HK-2 (cell line): ENCODE measurements around the gene HFE.
A peak's percentile ranks its signal among the peaks of the same experiment; 100 is the strongest.
"Not testable (repeated sequence)": the region's sequence is repeated elsewhere in the genome, so short reads cannot be mapped to it uniquely, and the experiment has no call there.

Source experiments
- DNase-seq: peaks from one replicate; pipeline ENCODE4 v3.0.0-alpha.2; 2018; ENCODE audit not compliant: unreplicated experiment

The HFE gene, protein sequence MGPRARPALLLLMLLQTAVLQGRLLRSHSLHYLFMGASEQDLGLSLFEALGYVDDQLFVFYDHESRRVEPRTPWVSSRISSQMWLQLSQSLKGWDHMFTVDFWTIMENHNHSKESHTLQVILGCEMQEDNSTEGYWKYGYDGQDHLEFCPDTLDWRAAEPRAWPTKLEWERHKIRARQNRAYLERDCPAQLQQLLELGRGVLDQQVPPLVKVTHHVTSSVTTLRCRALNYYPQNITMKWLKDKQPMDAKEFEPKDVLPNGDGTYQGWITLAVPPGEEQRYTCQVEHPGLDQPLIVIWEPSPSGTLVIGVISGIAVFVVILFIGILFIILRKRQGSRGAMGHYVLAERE

DNA sequence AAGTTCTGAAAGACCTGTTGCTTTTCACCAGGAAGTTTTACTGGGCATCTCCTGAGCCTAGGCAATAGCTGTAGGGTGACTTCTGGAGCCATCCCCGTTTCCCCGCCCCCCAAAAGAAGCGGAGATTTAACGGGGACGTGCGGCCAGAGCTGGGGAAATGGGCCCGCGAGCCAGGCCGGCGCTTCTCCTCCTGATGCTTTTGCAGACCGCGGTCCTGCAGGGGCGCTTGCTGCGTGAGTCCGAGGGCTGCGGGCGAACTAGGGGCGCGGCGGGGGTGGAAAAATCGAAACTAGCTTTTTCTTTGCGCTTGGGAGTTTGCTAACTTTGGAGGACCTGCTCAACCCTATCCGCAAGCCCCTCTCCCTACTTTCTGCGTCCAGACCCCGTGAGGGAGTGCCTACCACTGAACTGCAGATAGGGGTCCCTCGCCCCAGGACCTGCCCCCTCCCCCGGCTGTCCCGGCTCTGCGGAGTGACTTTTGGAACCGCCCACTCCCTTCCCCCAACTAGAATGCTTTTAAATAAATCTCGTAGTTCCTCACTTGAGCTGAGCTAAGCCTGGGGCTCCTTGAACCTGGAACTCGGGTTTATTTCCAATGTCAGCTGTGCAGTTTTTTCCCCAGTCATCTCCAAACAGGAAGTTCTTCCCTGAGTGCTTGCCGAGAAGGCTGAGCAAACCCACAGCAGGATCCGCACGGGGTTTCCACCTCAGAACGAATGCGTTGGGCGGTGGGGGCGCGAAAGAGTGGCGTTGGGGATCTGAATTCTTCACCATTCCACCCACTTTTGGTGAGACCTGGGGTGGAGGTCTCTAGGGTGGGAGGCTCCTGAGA is at the start of gene HFE:
Gene HFE (plus strand): TSS at position 146 of the 832 bp plus-strand sequence. CDS start 12 bp downstream, at position 158.
- peak; percentile 53 for DNase-seq

DNA sequence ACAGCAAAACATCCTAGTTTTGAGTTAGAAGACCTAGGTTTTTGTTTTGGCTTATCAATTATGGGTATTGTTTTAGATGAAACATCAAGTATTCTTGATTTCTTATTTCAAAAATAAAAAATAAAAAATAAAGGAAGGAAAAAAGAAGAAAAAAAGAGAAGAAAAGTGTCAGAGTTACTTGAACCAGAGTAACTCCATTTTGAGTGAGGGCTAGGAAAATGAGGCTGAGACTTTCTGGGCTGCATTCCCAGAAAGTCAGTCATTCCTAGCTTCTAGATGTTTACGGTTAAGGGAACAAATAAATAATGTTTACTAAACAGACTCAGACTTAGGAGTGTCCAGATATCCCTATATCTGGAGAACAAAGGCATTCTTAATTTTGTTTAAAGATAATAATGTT is 45.3 kb upstream of the HFE start:
- DNase-seq = no peak

DNA sequence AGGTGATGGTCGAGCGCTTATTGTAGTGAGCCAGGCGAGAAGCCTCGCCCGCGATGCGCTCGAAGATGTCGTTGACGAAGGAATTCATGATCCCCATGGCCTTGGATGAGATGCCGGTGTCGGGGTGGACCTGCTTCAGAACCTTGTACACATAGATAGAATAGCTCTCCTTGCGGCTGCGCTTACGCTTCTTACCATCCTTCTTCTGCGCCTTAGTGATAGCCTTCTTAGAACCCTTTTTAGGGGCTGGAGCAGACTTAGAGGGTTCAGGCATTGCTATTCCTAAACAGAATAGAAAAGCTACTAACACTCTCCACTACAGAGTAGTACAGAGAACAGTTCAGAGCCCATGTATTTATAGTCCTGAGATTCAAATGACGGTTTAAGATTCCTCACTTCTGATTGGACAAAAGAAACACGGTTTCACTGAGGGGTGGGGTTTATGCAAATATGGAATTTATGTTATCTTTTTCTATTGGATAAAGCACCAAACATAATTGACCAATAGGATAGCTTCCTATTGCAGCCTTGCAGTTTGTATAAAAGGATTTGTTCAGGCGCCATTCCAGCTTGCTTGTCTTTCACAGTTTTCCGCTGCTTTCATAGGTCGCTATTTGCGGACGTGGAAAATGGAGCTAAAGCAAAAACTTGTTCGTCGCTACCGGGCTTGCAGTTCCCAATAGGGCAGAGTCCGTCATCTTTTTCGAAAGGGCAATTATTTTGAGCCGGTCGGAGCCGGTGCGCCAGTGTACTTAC is 43.7 kb upstream of the HFE start:
- peak; percentile 74 for DNase-seq

DNA sequence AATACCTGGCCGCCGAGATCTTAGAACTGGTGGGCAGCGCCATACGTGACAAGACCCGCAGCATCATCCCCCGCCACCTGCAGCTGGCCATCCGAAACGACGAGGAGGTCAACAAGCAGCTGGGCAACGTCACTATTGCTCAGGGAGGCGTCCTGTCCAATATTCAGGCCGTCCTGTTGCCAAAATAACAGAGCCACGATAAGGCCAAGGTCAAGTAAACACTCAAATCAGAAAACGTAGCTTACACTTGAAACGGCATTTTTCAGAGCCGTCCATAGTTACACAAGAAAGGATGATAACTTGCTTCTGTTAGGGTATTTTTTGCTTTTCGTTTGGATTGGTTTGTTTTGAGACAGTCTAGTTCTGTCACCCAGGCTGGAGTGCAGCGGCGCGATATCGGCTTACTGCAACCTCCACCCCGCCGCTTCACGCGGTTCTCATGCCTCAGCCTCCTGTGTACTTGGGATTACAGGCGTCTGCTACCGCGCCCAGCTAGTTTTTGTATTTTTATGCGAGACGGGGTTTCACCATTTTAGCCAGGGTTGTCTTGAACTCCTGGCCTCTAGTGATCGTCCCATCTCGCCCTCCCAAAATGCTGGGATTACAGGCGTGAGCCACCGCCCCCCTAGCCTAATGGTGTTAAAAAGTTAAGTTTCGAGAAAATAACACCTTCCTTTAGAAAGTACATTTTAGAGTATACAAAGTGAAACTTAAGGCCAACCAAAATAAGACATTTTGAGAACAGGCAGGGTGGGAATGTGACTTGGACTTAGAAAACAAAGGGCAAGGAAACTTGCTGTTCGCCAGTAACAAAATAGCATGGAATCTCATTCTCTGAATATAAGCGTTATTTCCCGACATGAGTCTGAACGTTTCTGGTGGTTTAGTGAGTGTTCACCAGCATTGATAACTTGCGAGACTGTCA is 42.8 kb upstream of the HFE start:
- peak; percentile 44 for DNase-seq

DNA sequence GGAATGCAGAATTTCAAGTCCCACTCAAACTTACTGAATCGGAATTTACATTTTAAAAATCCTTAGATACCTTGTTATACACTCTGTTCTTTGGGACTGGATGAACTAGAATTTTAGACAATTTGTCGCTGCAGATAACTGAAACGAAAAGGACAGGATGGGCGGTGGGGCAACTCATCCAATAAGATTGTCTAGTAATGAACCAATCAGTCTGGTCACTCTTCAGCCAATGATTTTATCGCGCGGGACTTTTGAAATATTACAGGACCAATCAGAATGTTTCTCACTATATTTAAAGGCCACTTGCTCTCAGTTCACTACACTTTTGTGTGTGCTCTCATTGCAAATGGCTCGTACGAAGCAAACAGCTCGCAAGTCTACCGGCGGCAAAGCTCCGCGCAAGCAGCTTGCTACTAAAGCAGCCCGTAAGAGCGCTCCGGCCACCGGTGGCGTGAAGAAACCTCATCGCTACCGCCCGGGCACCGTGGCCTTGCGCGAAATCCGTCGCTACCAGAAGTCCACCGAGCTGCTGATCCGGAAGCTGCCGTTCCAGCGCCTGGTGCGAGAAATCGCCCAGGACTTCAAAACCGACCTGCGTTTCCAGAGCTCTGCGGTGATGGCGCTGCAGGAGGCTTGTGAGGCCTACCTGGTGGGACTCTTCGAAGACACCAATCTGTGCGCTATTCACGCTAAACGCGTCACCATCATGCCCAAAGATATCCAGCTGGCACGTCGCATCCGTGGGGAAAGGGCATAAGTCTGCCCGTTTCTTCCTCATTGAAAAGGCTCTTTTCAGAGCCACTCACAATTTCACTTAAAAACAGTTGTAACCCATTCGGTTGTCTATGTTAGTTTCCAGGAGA is 41.9 kb upstream of the HFE start:
- peak; percentile 82 for DNase-seq

DNA sequence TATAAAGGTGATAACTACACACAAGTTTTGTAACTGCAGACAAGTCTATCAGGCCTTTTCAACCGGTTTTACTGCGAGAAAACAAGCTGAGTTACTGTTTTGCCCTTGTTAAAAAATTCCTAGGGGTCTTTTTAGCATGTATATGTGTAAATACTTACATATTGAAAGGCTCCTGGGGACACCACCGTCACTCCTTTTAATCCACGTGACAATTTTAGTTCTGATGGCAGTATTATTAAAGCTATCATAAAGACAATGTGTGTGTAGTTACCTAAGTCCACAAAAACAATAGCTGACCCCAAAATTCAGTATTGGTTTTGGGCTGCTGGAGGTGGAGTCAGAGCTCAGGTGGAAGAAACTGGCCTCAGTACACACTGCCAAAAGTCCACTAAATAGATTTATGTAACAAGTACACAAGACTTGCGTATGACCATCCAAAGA is 41.3 kb upstream of the HFE start:
- peak; percentile 18 for DNase-seq

DNA sequence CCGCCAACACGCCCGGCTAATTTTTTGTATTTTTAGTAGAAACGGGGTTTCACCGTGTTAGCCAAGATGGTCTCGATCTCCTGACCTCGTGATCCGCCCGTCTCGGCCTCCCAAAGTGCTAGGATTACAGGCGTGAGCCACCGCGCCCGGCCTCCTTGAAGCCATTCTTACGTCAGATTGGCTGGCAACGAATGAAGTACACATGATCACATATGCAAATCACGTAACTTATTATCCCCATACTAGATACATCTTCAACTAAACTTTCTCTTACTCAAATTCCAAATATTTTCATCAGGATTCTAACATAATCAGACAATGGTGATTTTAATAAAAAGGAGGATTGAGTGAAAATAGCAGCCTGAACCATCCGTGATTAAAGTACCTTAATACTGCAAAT is 39.9 kb upstream of the HFE start:
- DNase-seq = not testable (repeated sequence)

DNA sequence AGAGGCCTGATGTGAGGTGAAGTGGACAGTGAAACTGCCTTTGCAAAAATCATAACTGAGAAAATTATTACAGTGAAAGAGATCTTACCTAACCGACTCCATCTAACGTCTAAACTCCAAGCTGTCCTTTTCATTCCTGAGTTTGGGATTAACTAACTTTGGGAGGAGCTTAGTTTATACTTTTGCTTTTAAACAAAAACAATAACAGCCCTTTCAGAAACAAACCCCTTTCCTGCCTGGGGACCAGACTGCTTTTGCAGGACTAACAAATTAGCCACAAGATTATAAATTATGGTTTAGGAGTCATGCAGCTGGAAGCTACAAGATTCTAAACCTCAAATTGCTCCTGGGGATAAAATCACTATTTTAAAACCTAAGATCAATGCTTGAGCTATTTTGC is 38.6 kb upstream of the HFE start:
- no peak for DNase-seq

DNA sequence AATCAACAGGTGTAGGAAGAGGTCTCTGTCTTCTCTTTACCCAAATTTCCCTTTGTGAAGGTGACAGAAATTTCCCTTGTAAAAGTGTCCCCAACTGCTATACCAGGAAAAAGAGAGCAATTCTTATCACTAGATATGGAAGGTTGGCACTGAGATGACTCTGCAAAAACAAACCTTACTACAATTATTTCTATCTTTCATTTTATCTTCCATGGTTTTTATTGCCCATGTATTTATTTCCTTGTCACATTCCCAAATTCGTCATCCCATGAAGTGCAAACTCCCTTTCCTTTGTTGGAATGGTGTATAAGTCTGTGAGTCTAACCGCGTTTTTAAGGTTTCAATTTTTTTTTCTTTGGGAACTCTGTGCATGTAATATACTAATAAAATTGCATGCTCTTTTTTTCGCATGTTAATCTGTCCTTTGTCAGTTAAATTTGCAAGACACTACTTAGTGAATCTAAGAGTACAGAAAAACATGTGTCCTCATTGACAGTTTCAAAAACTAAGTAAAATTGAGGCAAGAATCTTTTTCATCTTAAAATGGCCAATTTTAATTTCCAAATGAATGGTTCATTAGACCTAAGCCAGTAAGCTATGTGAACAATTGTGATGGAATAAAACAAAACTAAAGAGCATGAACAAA is 35.4 kb upstream of the HFE start:
- no peak for DNase-seq

DNA sequence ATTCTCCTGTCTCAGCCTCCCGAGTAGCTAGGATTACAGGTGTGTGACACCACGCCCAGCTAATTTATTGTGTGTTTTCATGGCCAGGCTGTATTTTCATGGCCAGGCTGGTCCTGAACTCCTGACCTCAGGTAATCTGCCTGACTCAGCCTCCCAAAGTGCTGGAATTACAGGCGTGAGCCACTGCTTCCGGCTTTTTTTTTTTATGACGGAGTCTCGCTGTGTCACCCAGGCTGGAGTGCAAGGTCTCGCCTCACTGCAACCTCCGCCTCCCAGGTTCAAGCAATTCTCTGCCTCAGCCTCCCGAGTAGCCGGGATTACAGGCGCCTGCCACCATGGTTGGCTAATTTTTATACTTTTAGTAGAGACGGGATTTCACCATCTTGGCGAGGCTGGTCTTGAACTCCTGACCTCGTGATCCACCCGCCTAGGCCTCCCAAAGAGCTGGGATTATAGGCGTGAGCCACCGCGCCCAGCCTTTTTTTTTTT is 34.4 kb upstream of the HFE start:
- not testable (repeated sequence) for DNase-seq

DNA sequence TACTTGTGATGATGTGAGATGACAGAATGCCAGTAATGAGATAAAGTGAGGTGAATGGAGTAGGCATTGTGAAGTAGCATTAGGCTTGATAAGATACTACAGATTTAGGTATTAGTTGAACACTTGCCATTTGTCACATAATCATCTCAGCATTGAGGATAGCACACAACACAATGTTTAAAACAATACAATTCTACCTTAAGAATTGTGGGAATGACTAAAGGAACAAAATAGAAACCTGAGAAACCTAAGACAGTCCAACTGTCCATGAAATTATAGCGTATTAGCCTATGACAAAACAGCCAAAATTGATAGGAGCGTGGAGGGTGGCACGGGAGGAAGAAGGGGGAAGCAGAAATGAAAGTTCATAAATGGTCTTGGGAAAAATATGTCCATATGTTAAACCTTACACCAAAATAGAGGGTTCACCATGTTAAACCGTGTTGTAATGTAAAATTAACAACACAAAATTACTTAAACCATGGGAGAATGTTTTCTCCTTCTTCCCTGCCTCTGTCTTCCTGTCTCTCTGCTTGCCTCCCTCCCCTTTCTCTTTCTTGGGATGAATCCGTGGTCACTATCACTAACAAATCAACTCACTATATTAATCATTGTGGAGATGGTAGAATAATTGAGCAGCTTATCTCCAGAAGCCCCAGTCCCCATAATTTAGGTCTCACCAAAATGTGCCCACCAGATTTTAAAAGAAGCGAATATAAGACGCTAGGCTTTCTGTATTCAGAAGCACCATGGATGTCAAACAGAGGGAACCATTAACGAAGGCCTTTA is 33.0 kb upstream of the HFE start:
- no peak for DNase-seq

DNA sequence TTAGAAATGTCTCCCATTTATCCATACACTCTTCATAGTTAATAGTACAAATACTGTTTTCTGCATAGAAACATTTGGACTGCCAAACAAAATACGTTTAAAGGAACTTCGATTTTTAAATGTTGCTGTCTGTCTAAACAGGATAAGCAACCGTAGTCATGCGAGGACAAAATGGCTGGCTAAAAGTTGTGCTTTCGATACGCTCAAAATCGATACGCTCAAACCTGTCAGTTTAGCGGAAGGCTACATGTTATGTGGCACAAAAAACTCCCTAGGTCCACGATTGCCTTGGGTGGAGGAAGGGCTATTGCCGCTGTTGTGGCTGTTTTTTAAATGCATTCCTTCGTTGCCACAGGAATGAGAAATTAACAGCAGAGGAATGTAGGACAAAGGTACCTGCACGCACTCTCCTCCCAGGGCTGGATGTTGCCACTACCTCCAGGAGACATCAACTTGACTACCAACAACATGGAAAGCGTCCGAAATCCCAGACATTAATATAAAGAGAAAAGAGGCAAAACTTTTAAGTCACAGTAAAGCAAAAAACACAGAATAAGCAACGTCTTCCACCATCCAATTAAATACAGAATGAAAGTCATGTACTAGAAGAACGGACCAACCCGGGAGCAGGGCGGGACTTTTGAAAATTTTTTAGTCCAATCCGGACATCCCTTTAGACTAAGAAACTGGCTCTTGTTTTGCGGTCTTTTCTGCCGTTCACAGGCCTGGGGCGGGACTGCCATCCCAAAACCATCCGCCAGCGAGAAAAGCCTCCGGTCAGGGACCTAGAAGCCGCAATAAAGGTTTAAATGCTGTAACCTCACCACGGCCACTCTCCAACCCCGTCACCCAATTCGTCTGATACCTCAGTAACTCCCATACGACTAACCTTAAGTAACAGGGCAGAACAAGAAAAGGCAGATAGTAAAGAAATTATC is 32.2 kb upstream of the HFE start:
- DNase-seq = peak; percentile 90

DNA sequence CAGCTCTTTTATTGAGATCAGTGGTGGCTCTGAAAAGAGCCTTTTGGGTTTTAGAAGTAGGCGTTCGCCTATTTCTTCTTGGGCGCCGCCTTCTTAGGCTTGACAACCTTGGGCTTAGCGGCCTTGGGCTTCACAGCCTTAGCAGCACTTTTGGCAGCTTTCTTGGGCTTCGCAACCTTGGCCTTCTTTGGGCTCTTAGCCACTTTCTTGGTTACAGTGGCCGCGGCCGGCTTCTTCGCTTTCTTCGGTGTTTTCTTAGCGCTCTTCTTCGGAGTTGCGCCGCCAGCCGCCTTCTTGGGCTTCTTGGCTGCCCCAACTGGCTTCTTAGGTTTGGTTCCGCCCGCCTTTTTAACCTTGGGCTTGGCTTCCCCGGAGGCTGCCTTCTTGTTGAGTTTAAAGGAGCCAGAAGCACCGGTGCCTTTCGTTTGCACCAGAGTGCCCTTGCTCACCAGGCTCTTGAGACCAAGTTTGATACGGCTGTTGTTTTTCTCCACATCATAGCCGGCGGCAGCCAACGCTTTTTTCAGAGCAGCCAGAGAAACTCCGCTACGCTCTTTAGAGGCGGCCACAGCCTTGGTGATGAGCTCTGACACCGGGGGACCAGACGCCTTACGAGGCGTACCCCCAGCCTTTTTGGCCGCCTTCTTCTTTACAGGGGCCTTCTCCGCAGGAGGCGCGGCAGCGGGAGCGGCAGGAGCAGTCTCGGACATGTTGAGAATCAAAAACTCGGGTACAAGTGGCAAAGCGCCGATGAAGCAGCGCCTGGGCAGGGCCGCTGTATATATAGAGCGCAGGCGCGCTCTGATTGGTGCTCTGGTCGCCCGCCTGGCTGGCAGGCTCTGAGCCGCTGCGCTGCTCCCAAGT is 31.3 kb upstream of the HFE start:
- peak; percentile 91 for DNase-seq

DNA sequence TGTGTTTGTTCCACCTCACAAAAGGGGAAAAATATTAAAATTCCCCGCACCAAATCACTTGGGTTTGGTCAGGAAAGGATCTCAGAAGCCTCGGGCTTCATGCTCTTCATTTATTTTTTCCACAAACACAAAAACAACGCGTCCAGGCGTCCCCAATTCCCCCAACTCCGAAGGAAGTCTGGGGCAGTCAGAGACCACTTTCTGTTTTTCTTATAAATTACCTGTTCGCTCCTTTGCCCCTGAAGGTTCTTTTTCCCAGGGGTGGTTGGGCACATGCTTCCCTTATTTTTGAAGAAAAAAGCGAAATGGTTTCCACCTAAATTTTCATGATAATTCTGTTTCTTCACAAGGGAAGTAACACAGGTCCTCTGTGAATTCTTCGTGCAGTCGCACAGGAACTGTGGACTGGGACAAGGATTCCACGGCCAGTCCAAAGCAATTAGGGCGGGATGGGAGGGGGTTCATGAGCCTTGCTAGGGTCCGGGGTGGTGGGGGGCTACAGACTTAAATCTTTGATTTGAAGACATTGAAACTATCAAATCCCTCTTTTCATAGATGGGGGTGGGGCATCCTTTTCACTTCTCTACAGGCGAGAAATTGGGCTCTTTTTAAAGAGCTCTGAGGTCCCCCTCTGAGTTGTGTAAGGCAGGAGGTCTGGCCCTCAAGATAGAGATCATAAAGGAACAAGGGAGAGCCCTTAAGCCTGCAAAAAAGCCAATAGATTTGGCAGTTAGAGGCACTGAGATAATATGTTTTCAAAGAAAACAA is 30.5 kb upstream of the HFE start:
- DNase-seq = peak; percentile 32

DNA sequence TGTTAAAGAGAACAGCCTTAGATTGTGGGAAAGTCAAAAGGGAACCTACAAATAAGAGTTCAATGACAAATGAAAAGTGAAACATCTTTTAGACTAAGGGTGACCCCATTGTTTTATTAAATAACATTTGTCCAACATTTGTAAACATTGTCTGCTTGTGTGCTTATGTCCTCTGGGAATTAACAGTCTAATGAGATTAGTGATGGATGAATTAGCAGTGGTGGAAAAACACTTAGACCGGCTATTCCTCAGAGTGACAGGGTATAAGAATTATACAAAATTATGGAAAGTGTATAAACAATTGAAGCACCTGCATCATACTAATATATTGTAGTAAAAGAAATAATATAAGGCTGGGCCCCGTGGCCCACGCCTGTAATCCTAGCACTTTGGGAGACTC is 29.3 kb upstream of the HFE start:
- DNase-seq = no peak
